Astrocyte (in vitro differentiated cells and primary cell): Measurements from ENCODE around the gene ZNF74. TPM values are rescaled to one million over a fixed set of nuclear protein-coding genes. Genes with fewer than 3 reads are reported as not detected.
"Not testable (repeated sequence)": the region's sequence is repeated elsewhere in the genome, so short reads cannot be mapped to it uniquely, and the experiment has no call there.

Experiments
- DNase-seq: peaks from one replicate; pipeline ENCODE4 v3.0.0-alpha.2; 2010; ENCODE audit warnings: low read depth
- FAIRE-seq: peaks from 2 replicates; lab custom pipeline; 2011; peaks lifted over from hg19 to GRCh38; lab: Jason Lieb, UNC
- H2AFZ ChIP-seq: 2 replicates; pipeline ENCODE4 v1.6.0; 2012; ENCODE audit warnings: low read depth, low read length, inconsistent platforms
- H3K27ac ChIP-seq: 2 replicates; pipeline ENCODE4 v1.5.1; 2011; ENCODE audit warnings: low read depth, low read length, inconsistent platforms
- H3K27me3 ChIP-seq: 2 replicates; pipeline ENCODE4 v1.6.0; 2011; ENCODE audit warnings: low read length, inconsistent platforms; ENCODE audit not compliant: insufficient read depth
- H3K36me3 ChIP-seq: 2 replicates; pipeline ENCODE4 v1.5.1; 2011; ENCODE audit warnings: low read length, inconsistent platforms; ENCODE audit not compliant: insufficient read depth
- H3K4me1 ChIP-seq: 2 replicates; pipeline ENCODE4 v1.5.1; 2011; ENCODE audit warnings: low read length, inconsistent platforms; ENCODE audit not compliant: insufficient read depth
- H3K4me2 ChIP-seq: 2 replicates; pipeline ENCODE4 v1.6.0; 2012; ENCODE audit warnings: low read length, inconsistent platforms
- H3K4me3 ChIP-seq: 2 replicates; pipeline ENCODE4 v1.5.1; 2011; ENCODE audit warnings: low read depth, mild to moderate bottlenecking, low read length, inconsistent platforms; ENCODE audit not compliant: insufficient read depth
- H3K79me2 ChIP-seq: 2 replicates; pipeline ENCODE4 v1.6.0; 2012; ENCODE audit warnings: mild to moderate bottlenecking, low read length, inconsistent platforms; ENCODE audit not compliant: insufficient read depth
- H3K9ac ChIP-seq: 2 replicates; pipeline ENCODE4 v1.6.0; 2012; ENCODE audit warnings: mild to moderate bottlenecking, low read length, inconsistent platforms
- H3K9me3 ChIP-seq: 2 replicates; pipeline ENCODE4 v1.5.1; 2012; ENCODE audit warnings: low read depth, mild to moderate bottlenecking, low read length, inconsistent platforms; ENCODE audit not compliant: insufficient read depth
- H4K20me1 ChIP-seq: 2 replicates; pipeline ENCODE4 v1.6.0; 2012; ENCODE audit warnings: low read length, inconsistent platforms; ENCODE audit not compliant: insufficient read depth
- H3K27ac Mint-ChIP-seq: one replicate; pipeline ENCODE4 v1.8.0; 2021; ENCODE audit warnings: mild to moderate bottlenecking, mixed read lengths; ENCODE audit not compliant: unreplicated experiment
- H3K27me3 Mint-ChIP-seq: one replicate; pipeline ENCODE4 v1.8.0; 2021; ENCODE audit warnings: low read depth, mixed read lengths; ENCODE audit not compliant: unreplicated experiment
- H3K36me3 Mint-ChIP-seq: one replicate; pipeline ENCODE4 v1.8.0; 2021; ENCODE audit warnings: low read depth, mixed read lengths; ENCODE audit not compliant: unreplicated experiment
- H3K4me1 Mint-ChIP-seq: one replicate; pipeline ENCODE4 v1.8.0; 2021; ENCODE audit warnings: low read depth, mixed read lengths; ENCODE audit not compliant: unreplicated experiment
- H3K4me3 Mint-ChIP-seq: one replicate; pipeline ENCODE4 v1.8.0; 2021; ENCODE audit warnings: mild to moderate bottlenecking, moderate library complexity, mixed read lengths; ENCODE audit not compliant: unreplicated experiment
- H3K9me3 Mint-ChIP-seq: one replicate; pipeline ENCODE4 v1.8.0; 2021; ENCODE audit warnings: mild to moderate bottlenecking, mixed read lengths; ENCODE audit not compliant: unreplicated experiment
- CTCF ChIP-seq: IDR thresholded peaks from 2 replicates; pipeline ENCODE4 v1.5.1; 2011; ENCODE audit warnings: low read depth, mild to moderate bottlenecking, inconsistent platforms, low read length, moderate library complexity; ENCODE audit not compliant: insufficient read depth
- EZH2 ChIP-seq: IDR thresholded peaks from 2 replicates; pipeline ENCODE4 v1.6.1; 2012; ENCODE audit warnings: mild to moderate bottlenecking, low read length, inconsistent platforms; ENCODE audit not compliant: insufficient read depth
- total RNA-seq: library from RNA; stranded (reverse); gene quantifications from 2 replicates; pipeline ENCODE4 v1.2.1, GENCODE V29; 2021

ZNF74 gene
- total RNA-seq, 1 donor from 2014 or later: 14.2 TPM

- no peak overlapping the region for H3K9ac ChIP-seq
- H3K27ac Mint-ChIP-seq: no peak overlapping the region
- DNase-seq: no peak
- no peaks in the 10 kb centered on the region for H3K36me3 Mint-ChIP-seq
- peaks cover 21% of the 10 kb centered on the region for H3K27me3 Mint-ChIP-seq
- no peak overlapping the region for H3K4me2 ChIP-seq
- H3K36me3 ChIP-seq: no peaks in the 10 kb centered on the region
- no peak overlapping the region for H3K4me3 Mint-ChIP-seq
- no peaks in the 10 kb centered on the region for H3K4me1 Mint-ChIP-seq
- TF ChIP-seq EZH2: no peak
- H3K27me3 ChIP-seq: no peaks in the 10 kb centered on the region
- no peaks in the 10 kb centered on the region for H3K4me1 ChIP-seq
- no peak overlapping the region for H3K4me3 ChIP-seq
- H3K9me3 ChIP-seq: no peaks in the 10 kb centered on the region
- H4K20me1 ChIP-seq: no peaks in the 10 kb centered on the region
- H3K9me3 Mint-ChIP-seq: no peaks in the 10 kb centered on the region
- no peak overlapping the region for H2AFZ ChIP-seq
- no peak for FAIRE-seq
- no peak overlapping the region for H3K27ac ChIP-seq
- H3K79me2 ChIP-seq: no peaks in the 10 kb centered on the region
Measured at GRCh38 chr22:20414059-20414440, 20.1 kb downstream of the ZNF74 start.

GRCh38 chr22:20414450-20414849 lies 20.5 kb downstream of the ZNF74 start:
- no peak overlapping the region for H3K4me3 ChIP-seq
- no peak for FAIRE-seq

GRCh38 chr22:20415241-20415640 lies 21.3 kb downstream of the ZNF74 start:
- H3K4me1 Mint-ChIP-seq, H3K9ac ChIP-seq, H3K27ac Mint-ChIP-seq, H3K27ac ChIP-seq, H2AFZ ChIP-seq, FAIRE-seq, H3K27me3 ChIP-seq, H4K20me1 ChIP-seq, H3K36me3 Mint-ChIP-seq, H3K9me3 ChIP-seq, H3K4me3 Mint-ChIP-seq, DNase-seq, H3K36me3 ChIP-seq, H3K79me2 ChIP-seq, H3K4me2 ChIP-seq, H3K4me1 ChIP-seq, H3K9me3 Mint-ChIP-seq, H3K4me3 ChIP-seq: not testable (repeated sequence)
- H3K27me3 Mint-ChIP-seq: peaks cover 25% of the 10 kb centered on the region

More at GRCh38 chr22:20414450-20414849, 20.5 kb downstream of the ZNF74 start:
- Mint-ChIP-seq H3K36me3 (no peaks in the 10 kb centered on the region), H3K9me3 (no peaks in the 10 kb centered on the region), H3K4me3 (no peak overlapping the region), H3K27me3 (peaks cover 24% of the 10 kb centered on the region), H3K4me1 (no peaks in the 10 kb centered on the region), H3K27ac (no peak overlapping the region)
- Histone ChIP-seq H3K9ac (no peak overlapping the region), H4K20me1 (no peaks in the 10 kb centered on the region), H3K36me3 (no peaks in the 10 kb centered on the region), H3K4me2 (no peak overlapping the region), H2AFZ (no peak overlapping the region), H3K27me3 (no peaks in the 10 kb centered on the region), H3K27ac (no peak overlapping the region), H3K9me3 (no peaks in the 10 kb centered on the region), H3K79me2 (no peaks in the 10 kb centered on the region), H3K4me1 (no peaks in the 10 kb centered on the region)
- TF ChIP-seq CTCF: no peak
- TF ChIP-seq EZH2: no peak
- DNase-seq: no peak

GRCh38 chr22:20415699-20416098 lies 21.7 kb downstream of the ZNF74 start:
- H2AFZ ChIP-seq, H3K4me3 ChIP-seq, DNase-seq, H3K27me3 ChIP-seq, H3K27ac Mint-ChIP-seq, H3K9ac ChIP-seq, H3K9me3 Mint-ChIP-seq, H3K36me3 ChIP-seq, H3K79me2 ChIP-seq, H3K4me1 ChIP-seq, H3K9me3 ChIP-seq, FAIRE-seq, H4K20me1 ChIP-seq, H3K4me1 Mint-ChIP-seq, H3K4me3 Mint-ChIP-seq, H3K27ac ChIP-seq, H3K36me3 Mint-ChIP-seq, H3K4me2 ChIP-seq: not testable (repeated sequence)
- peaks cover 25% of the 10 kb centered on the region for H3K27me3 Mint-ChIP-seq
